HepG2 (cell line): ENCODE data around the gene TAS1R3. TPM values are rescaled to one million over a fixed set of nuclear protein-coding genes. Genes with fewer than 3 reads are reported as not detected.

ENCODE experiments used
- AKAP8 ChIP-seq: sonication (generic); formaldehyde crosslinking; IDR thresholded peaks from 2 replicates; pipeline ENCODE4 v1.5.1; 2020; ENCODE audit warnings: mild to moderate bottlenecking, missing genetic modification reagents
- FOSL1 ChIP-seq: sonication (generic); formaldehyde crosslinking; IDR thresholded peaks from 2 replicates; pipeline ENCODE4 v1.9.0; 2021; ENCODE audit warnings: missing genetic modification reagents, borderline replicate concordance
- GZF1 ChIP-seq: sonication (generic); formaldehyde crosslinking; IDR thresholded peaks from 2 replicates; pipeline ENCODE4 v1.5.1; 2020; ENCODE audit warnings: mild to moderate bottlenecking, missing genetic modification reagents
- MYNN ChIP-seq: sonication (generic); formaldehyde crosslinking; IDR thresholded peaks from 2 replicates; pipeline ENCODE4 v1.4.0; 2020; ENCODE audit warnings: mild to moderate bottlenecking, low read depth, missing genetic modification reagents
- NR2F2 ChIP-seq: IDR thresholded peaks from 2 replicates; pipeline ENCODE4 v1.6.1; 2012; ENCODE audit warnings: low read depth, inconsistent platforms, borderline replicate concordance
- NRL ChIP-seq: sonication (generic); formaldehyde crosslinking; IDR thresholded peaks from 2 replicates; pipeline ENCODE4 v1.5.0; 2020; ENCODE audit warnings: missing genetic modification reagents, mild to moderate bottlenecking, moderate library complexity, borderline replicate concordance
- RBFOX2 ChIP-seq: fragments of 200-400 bp; formaldehyde crosslinking; IDR thresholded peaks from 2 replicates; pipeline ENCODE4 v1.6.1; 2017; ENCODE audit warnings: low read depth, mild to moderate bottlenecking, low read length
- REPIN1 ChIP-seq: sonication (generic); formaldehyde crosslinking; IDR thresholded peaks from 2 replicates; pipeline ENCODE4 v1.8.0; 2022; ENCODE audit warnings: missing genetic modification reagents, low read depth, mild to moderate bottlenecking, borderline replicate concordance
- RXRB ChIP-seq: IDR thresholded peaks from 2 replicates; pipeline ENCODE4 v1.6.1; 2016; ENCODE audit warnings: borderline replicate concordance, missing genetic modification reagents, missing compliant biosample characterization
- SAP130 ChIP-seq: IDR thresholded peaks from 2 replicates; pipeline ENCODE4 v1.6.1; 2016; ENCODE audit warnings: low read depth
- SIN3A ChIP-seq: IDR thresholded peaks from 2 replicates; pipeline ENCODE4 v1.6.1; 2011; ENCODE audit warnings: low read depth, mild to moderate bottlenecking, control low read depth, low read length, borderline replicate concordance
- TBX2 ChIP-seq: sonication (generic); formaldehyde crosslinking; IDR thresholded peaks from 2 replicates; pipeline ENCODE4 v1.5.0; 2020; ENCODE audit warnings: missing genetic modification reagents, mild to moderate bottlenecking, borderline replicate concordance
- ZBTB2 ChIP-seq: sonication (generic); formaldehyde crosslinking; IDR thresholded peaks from 2 replicates; pipeline ENCODE4 v1.8.0; 2022; ENCODE audit warnings: low read depth, missing genetic modification reagents
- ZFP62 ChIP-seq: sonication (generic); formaldehyde crosslinking; IDR thresholded peaks from 2 replicates; pipeline ENCODE4 v1.4.0; 2020; ENCODE audit warnings: missing genetic modification reagents
- ZFP91 ChIP-seq: sonication (generic); formaldehyde crosslinking; IDR thresholded peaks from 2 replicates; pipeline ENCODE4 v1.9.0; 2022; ENCODE audit warnings: missing genetic modification reagents, mild to moderate bottlenecking, borderline replicate concordance
- ZNF512B ChIP-seq: sonication (generic); formaldehyde crosslinking; IDR thresholded peaks from 2 replicates; pipeline ENCODE4 v1.5.1; 2020; ENCODE audit warnings: missing genetic modification reagents, mild to moderate bottlenecking, borderline replicate concordance
- ZNF580 ChIP-seq: IDR thresholded peaks from 2 replicates; pipeline ENCODE4 v1.6.1; 2016; ENCODE audit warnings: low read depth, borderline replicate concordance
- ZNF710 ChIP-seq: sonication (generic); formaldehyde crosslinking; IDR thresholded peaks from 2 replicates; pipeline ENCODE4 v1.5.0; 2020; ENCODE audit warnings: mild to moderate bottlenecking, missing genetic modification reagents, borderline replicate concordance
- ZNF773 ChIP-seq: sonication (generic); formaldehyde crosslinking; IDR thresholded peaks from 2 replicates; pipeline ENCODE4 v1.4.0; 2020; ENCODE audit warnings: missing genetic modification reagents, borderline replicate concordance
- ZNF776 ChIP-seq: sonication (generic); formaldehyde crosslinking; IDR thresholded peaks from 2 replicates; pipeline ENCODE4 v1.4.0; 2020; ENCODE audit warnings: mild to moderate bottlenecking, missing genetic modification reagents
- polyA plus RNA-seq, 8 experiments: library from polyadenylated mRNA; depleted of rRNA in 3 of 8; stranded (reverse) in 7 of 8; unstranded in 1 of 8; fragments of >200 nt; fragmentation: Illumina TruSeq in 4 of 8; extraction: Trizol in 4 of 8; gene quantifications; 2 replicates each; pipeline versions ENCODE4 v1.2.1 to v1.2.3, GENCODE V29; 2011 to 2016; ENCODE audit warnings: low read depth in 4 of 8, missing spikeins in 1 of 8, mixed read lengths in 1 of 8; ENCODE audit not compliant: insufficient read depth in 1 of 8
- total RNA-seq, 5 experiments: library from RNA; depleted of rRNA; stranded (reverse); fragments of >200 nt; fragmentation: Illumina TruSeq; extraction: Trizol; gene quantifications; 2 replicates each; pipeline ENCODE4 v1.2.3, GENCODE V29; 2016; ENCODE audit warnings: low read depth in 1 of 5

The TAS1R3 gene
- total and polyA plus RNA-seq, 2 of the 13 experiments (the other 11 are each of a cell fraction or from before 2014, with no cell fraction given): 0.13 to 0.15 TPM

GRCh38 chr1:1358433-1359271 is 27.6 kb downstream of the TAS1R3 start, which contains the start of gene MXRA8 (continued):
- TF ChIP-seq ZNF710 (CRISPR knock-in tag) (peak; percentile 41; the same call in 1 of the 2 replicates), FOSL1 (CRISPR knock-in tag) (no peak), ZNF773 (no peak), NRL (CRISPR knock-in tag) (no peak), ZNF512B (CRISPR knock-in tag) (peak; percentile 68; the same call in 1 of the 2 replicates), MYNN (CRISPR knock-in tag) (no peak), NR2F2 (peak; percentile 22; the same call in 1 of the 2 replicates), SAP130 (peak; percentile 76), TBX2 (CRISPR knock-in tag) (peak; percentile 52; the same call in 1 of the 2 replicates), AKAP8 (CRISPR knock-in tag) (no peak), ZNF776 (CRISPR knock-in tag) (peak; percentile 65; the same call in 1 of the 2 replicates), ZFP62 (CRISPR knock-in tag) (no peak), REPIN1 (peak; percentile 47; the same call in 1 of the 2 replicates), GZF1 (0 out of 2 replicates have a peak, but pooled peaks have one; percentile 54), ZBTB2 (CRISPR knock-in tag) (no peak), ZFP91 (CRISPR knock-in tag) (peak; percentile 66), RBFOX2 (peak; percentile 72), SIN3A (peak; percentile 41; the same call in 1 of the 2 replicates), ZNF580 (no peak), RXRB (CRISPR knock-in tag) (peak; percentile 11; the same call in 1 of the 2 replicates)
